ENCODE data around the gene PDLIM1. TPM values are rescaled to one million over a fixed set of nuclear protein-coding genes. Genes with fewer than 3 reads are reported as not detected.
A peak's percentile ranks its signal among the peaks of the same experiment; 100 is the strongest.

The PDLIM1 gene
- total RNA-seq, 4 donors from 2014 or later: 40.7 to 86.8 (median 83.4) TPM

DNA sequence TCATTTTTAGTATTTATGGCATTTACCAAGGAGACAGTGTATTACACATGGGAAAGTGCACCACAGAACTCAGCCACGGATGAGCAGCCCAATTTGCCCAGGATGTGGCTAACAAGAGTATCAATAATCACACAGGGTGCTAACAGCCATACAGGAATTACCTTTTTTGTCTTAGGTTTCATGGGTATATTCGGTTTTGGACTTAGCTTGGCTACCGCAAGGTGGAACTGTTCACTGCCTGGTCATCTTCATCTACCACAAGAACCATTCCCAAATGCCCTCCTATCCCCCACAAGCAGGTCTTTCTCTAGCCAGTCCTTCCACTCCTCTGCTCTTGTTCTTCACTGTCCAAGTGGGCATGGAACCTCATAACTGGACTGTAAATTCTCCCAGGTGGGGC is 6.0 kb downstream of the PDLIM1 start:
- peak overlapping the region in 1 of 4 donors; percentile 21 for H3K27ac ChIP-seq (replicated peaks in 1 of 4)
- H3K27me3 ChIP-seq: peaks cover 0 to 20% (median 4%) of the 10 kb centered on the region in 4 donors
- WGBS: 86% methylated on average over 3 of the region's 3 CpGs
- no peaks in the 10 kb centered on the region for H3K9me3 ChIP-seq
- intact Hi-C loops (cut with DNase I): loop anchor here (5.0 kb wide), 1 partner anchor 38 kb away; no protein-coding TSS in a partner anchor
- peaks cover 5 to 58% (median 32%) of the 10 kb centered on the region in 4 donors for H3K4me1 ChIP-seq
- H3K4me3 ChIP-seq: no peak overlapping the region
- no peak for DNase-seq (ENCODE audit: extremely low spot score)
- TF ChIP-seq POLR2A (IDR thresholded peaks at IDR 0.05; ENCODE audit: low read depth): no peak
- TF ChIP-seq, protein P1, sequence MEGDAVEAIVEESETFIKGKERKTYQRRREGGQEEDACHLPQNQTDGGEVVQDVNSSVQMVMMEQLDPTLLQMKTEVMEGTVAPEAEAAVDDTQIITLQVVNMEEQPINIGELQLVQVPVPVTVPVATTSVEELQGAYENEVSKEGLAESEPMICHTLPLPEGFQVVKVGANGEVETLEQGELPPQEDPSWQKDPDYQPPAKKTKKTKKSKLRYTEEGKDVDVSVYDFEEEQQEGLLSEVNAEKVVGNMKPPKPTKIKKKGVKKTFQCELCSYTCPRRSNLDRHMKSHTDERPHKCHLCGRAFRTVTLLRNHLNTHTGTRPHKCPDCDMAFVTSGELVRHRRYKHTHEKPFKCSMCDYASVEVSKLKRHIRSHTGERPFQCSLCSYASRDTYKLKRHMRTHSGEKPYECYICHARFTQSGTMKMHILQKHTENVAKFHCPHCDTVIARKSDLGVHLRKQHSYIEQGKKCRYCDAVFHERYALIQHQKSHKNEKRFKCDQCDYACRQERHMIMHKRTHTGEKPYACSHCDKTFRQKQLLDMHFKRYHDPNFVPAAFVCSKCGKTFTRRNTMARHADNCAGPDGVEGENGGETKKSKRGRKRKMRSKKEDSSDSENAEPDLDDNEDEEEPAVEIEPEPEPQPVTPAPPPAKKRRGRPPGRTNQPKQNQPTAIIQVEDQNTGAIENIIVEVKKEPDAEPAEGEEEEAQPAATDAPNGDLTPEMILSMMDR (IDR thresholded peaks at IDR 0.05): no peak
- no peak for TF ChIP-seq POLR2AphosphoS5 (IDR thresholded peaks at IDR 0.05)
- TF ChIP-seq EP300 (IDR thresholded peaks at IDR 0.05): no peak
- no peaks in the 10 kb centered on the region for H3K36me3 ChIP-seq

DNA sequence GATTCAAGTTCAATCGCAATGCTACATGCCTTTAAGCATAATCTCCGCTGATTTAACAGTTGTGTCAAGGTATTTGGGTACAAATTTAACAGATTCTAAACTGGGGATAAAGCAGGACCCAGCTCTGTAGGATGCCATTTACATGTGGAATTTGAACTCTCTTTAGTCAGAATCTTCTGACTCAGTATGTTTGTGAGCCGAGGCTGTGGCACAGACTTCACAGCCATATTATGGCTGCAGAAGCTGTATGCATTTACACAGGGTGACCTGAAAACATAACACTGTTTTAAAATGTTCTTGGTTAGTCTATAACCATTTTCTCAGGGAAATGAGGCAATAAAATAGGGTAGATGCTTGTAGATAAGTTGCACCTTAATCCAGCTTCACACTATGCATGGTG is 8.7 kb downstream of the PDLIM1 start:
- Histone ChIP-seq H3K27ac (replicated peaks in 1 of 4) (no peak overlapping the region), H3K9me3 (no peaks in the 10 kb centered on the region)
- intact Hi-C loops (cut with DNase I): no loop called here

DNA sequence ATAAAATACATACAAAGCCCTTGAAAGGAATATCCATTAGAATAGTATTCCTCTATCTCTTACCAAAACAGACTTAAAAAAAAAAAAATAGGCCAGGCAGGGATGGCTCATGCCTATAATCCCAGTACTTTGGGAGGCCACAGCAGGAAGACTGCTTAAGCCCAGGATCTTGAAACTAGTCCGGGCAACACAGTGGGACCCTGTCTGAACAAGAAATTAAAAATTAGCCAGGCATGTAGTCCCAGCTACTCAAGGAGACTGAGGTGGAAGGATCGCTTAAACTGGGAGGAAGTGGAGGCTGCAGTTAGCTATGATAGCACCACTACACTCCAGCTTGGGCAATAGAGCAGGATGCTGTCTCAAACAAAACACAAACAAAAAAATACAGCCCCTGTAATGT is 9.6 kb downstream of the PDLIM1 start:
- Histone ChIP-seq H3K27me3 (peaks cover 0 to 4% (median 0%) of the 10 kb centered on the region in 4 donors), H3K36me3 (no peaks in the 10 kb centered on the region), H3K4me1 (peaks cover 12 to 67% (median 53%) of the 10 kb centered on the region in 4 donors), H3K27ac (replicated peaks in 1 of 4) (peak overlapping the region in 2 of 4 donors; percentile 13 to 72), H3K4me3 (no peak overlapping the region), H3K9me3 (no peaks in the 10 kb centered on the region)
- 100% methylated on average over 2 of the region's 2 CpGs for WGBS
- intact Hi-C loops (cut with DNase I): no loop called here
- DNase-seq (ENCODE audit: extremely low spot score): no peak
- TF ChIP-seq, protein P1 (IDR thresholded peaks at IDR 0.05): no peak
- TF ChIP-seq POLR2AphosphoS5 (IDR thresholded peaks at IDR 0.05) (no peak), EP300 (IDR thresholded peaks at IDR 0.05) (no peak), POLR2A (IDR thresholded peaks at IDR 0.05; ENCODE audit: low read depth) (no peak)

More for the DNA sequence above, 8.7 kb downstream of the PDLIM1 start:
- Histone ChIP-seq H3K36me3 (no peaks in the 10 kb centered on the region), H3K27me3 (peaks cover 0 to 4% (median 0%) of the 10 kb centered on the region in 4 donors), H3K4me3 (no peak overlapping the region), H3K4me1 (peaks cover 12 to 67% (median 50%) of the 10 kb centered on the region in 4 donors)
- WGBS: 86% methylated on average over 3 of the region's 3 CpGs
- no peak for DNase-seq (ENCODE audit: extremely low spot score)
- TF ChIP-seq EP300 (IDR thresholded peaks at IDR 0.05) (no peak), POLR2A (IDR thresholded peaks at IDR 0.05; ENCODE audit: low read depth) (no peak), POLR2AphosphoS5 (IDR thresholded peaks at IDR 0.05) (no peak)
- TF ChIP-seq, protein P1 (IDR thresholded peaks at IDR 0.05): no peak

DNA sequence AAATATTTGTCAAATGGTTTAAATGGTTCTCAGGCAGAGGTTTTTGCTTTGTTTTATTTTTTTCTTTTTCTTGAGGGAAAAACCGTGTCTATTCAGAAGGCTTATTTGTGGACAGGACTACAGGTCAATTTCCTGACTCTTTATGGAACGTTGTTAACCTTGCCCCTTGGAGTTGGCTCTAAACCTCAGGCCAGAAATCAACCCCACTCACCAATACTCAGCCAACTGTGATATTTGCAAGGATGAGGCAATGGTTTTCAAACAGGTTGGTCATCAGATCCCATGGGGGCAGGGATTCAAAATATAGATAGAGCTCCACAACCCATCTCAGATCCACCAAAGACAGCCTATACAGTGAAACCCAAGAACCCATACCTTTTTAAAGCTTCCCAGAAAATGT is 10.2 kb downstream of the PDLIM1 start:
- 77% methylated on average over 2 of the region's 2 CpGs for WGBS
- Histone ChIP-seq H3K36me3 (no peaks in the 10 kb centered on the region), H3K27me3 (peaks cover 0 to 4% (median 0%) of the 10 kb centered on the region in 4 donors), H3K4me1 (peaks cover 12 to 68% (median 58%) of the 10 kb centered on the region in 4 donors), H3K9me3 (no peaks in the 10 kb centered on the region), H3K4me3 (no peak overlapping the region), H3K27ac (replicated peaks in 1 of 4) (peak overlapping the region; percentile 13 to 77 (median 70))
- DNase-seq (ENCODE audit: extremely low spot score): no peak
- intact Hi-C loops (cut with DNase I): no loop called here
- no peak for TF ChIP-seq EP300 (IDR thresholded peaks at IDR 0.05)
- TF ChIP-seq POLR2A (IDR thresholded peaks at IDR 0.05; ENCODE audit: low read depth): no peak
- no peak for TF ChIP-seq POLR2AphosphoS5 (IDR thresholded peaks at IDR 0.05)
- TF ChIP-seq, protein P1 (IDR thresholded peaks at IDR 0.05): no peak

Measured in esophagus muscularis mucosa (tissue), 4 donors.